GM18526 (cell line): Measurements from ENCODE around the gene PRKN.

Source experiments
- POLR2A ChIP-seq: IDR thresholded peaks from 3 replicates; pipeline ENCODE4 v1.6.1; 2011; ENCODE audit not compliant: insufficient read length; ENCODE audit errors: extremely low read depth

Gene PRKN

GRCh38 chr6:161376367-161376766, 1351.2 kb downstream of the PRKN start:
- no peak for TF ChIP-seq POLR2A

GRCh38 chr6:161374971-161375873, 1352.3 kb downstream of the PRKN start:
- TF ChIP-seq POLR2A = no peak

GRCh38 chr6:161373905-161374451, 1353.6 kb downstream of the PRKN start:
- TF ChIP-seq POLR2A = no peak

- TF ChIP-seq POLR2A = no peak
Observed at GRCh38 chr6:161372422-161372793, 1355.2 kb downstream of the PRKN start.

- TF ChIP-seq POLR2A = no peak
Observed at GRCh38 chr6:161370880-161371279, 1356.7 kb downstream of the PRKN start.

GRCh38 chr6:161369339-161369738, 1358.2 kb downstream of the PRKN start:
- TF ChIP-seq POLR2A = no peak

- TF ChIP-seq POLR2A = no peak
Observed at GRCh38 chr6:161368514-161368913, 1359.1 kb downstream of the PRKN start.

GRCh38 chr6:161367472-161367871, 1360.1 kb downstream of the PRKN start:
- TF ChIP-seq POLR2A = no peak

GRCh38 chr6:161366301-161366923, 1361.2 kb downstream of the PRKN start:
- no peak for TF ChIP-seq POLR2A

- no peak for TF ChIP-seq POLR2A
Observed at GRCh38 chr6:161365633-161366032, 1361.9 kb downstream of the PRKN start.

GRCh38 chr6:161363286-161363685, 1364.3 kb downstream of the PRKN start:
- TF ChIP-seq POLR2A = no peak

GRCh38 chr6:161362266-161362665, 1365.3 kb downstream of the PRKN start:
- no peak for TF ChIP-seq POLR2A

- TF ChIP-seq POLR2A = no peak
Observed at GRCh38 chr6:161361529-161361928, 1366.0 kb downstream of the PRKN start.

- no peak for TF ChIP-seq POLR2A
Observed at GRCh38 chr6:161360520-161360919, 1367.0 kb downstream of the PRKN start.

- TF ChIP-seq POLR2A = no peak
Observed at GRCh38 chr6:161359618-161359945, 1368.0 kb downstream of the PRKN start.

GRCh38 chr6:161356167-161356854, 1371.3 kb downstream of the PRKN start:
- no peak for TF ChIP-seq POLR2A

GRCh38 chr6:161355696-161356095, 1371.9 kb downstream of the PRKN start:
- no peak for TF ChIP-seq POLR2A
